ENCODE measurements around the gene RIMBP2.

RIMBP2 gene

GRCh38 chr12:130412384-130412783, 303.7 kb downstream of the RIMBP2 start:
- DNase-seq, result no peak

GRCh38 chr12:130405332-130405731, 310.8 kb downstream of the RIMBP2 start:
- DNase-seq, result no peak

GRCh38 chr12:130401703-130402102, 314.4 kb downstream of the RIMBP2 start:
- no peak for DNase-seq

- DNase-seq, result no peak
Measured at GRCh38 chr12:130398100-130398848, 317.8 kb downstream of the RIMBP2 start.

GRCh38 chr12:130396667-130397066, 319.4 kb downstream of the RIMBP2 start:
- no peak for DNase-seq

- peak in 1 of 5 experiments; percentile 47 for DNase-seq
Measured at GRCh38 chr12:130394906-130395305, 321.2 kb downstream of the RIMBP2 start.

- DNase-seq, result no peak
Measured at GRCh38 chr12:130391186-130391585, 324.9 kb downstream of the RIMBP2 start.

- DNase-seq, result no peak
Measured at GRCh38 chr12:130385193-130385592, 330.9 kb downstream of the RIMBP2 start.

- DNase-seq, result no peak
Measured at GRCh38 chr12:130384234-130384633, 331.9 kb downstream of the RIMBP2 start.

GRCh38 chr12:130382818-130383217, 333.3 kb downstream of the RIMBP2 start:
- DNase-seq, result no peak

- DNase-seq, result no peak
Measured at GRCh38 chr12:130375296-130376287, 340.5 kb downstream of the RIMBP2 start.

- DNase-seq, result peak in 1 of 5 experiments; percentile 45
Measured at GRCh38 chr12:130374083-130374482, 342.0 kb downstream of the RIMBP2 start.

- DNase-seq, result no peak
Measured at GRCh38 chr12:130372936-130373335, 343.2 kb downstream of the RIMBP2 start.

- no peak for DNase-seq
Measured at GRCh38 chr12:130371296-130371695, 344.8 kb downstream of the RIMBP2 start.

- no peak for DNase-seq
Measured at GRCh38 chr12:130369816-130370215, 346.3 kb downstream of the RIMBP2 start.

GRCh38 chr12:130367523-130367922, 348.6 kb downstream of the RIMBP2 start:
- no peak for DNase-seq

- peak in 1 of 5 experiments; percentile 5 for DNase-seq
Measured at GRCh38 chr12:130367003-130367402, 349.1 kb downstream of the RIMBP2 start.

- DNase-seq, result no peak
Measured at GRCh38 chr12:130366159-130366558, 349.9 kb downstream of the RIMBP2 start.

GRCh38 chr12:130364578-130364977, 351.5 kb downstream of the RIMBP2 start:
- no peak for DNase-seq

GRCh38 chr12:130362060-130362459, 354.0 kb downstream of the RIMBP2 start:
- DNase-seq, result no peak

GRCh38 chr12:130357729-130358330, 358.3 kb downstream of the RIMBP2 start:
- DNase-seq, result no peak

GRCh38 chr12:130357241-130357640, 358.9 kb downstream of the RIMBP2 start:
- DNase-seq, result no peak

GRCh38 chr12:130356222-130356621, 359.9 kb downstream of the RIMBP2 start:
- no peak for DNase-seq

Measured in T-helper 2 cell (primary cell).